Measurements from ENCODE around the gene PTGS1. TPM values are rescaled to one million over a fixed set of nuclear protein-coding genes. Genes with fewer than 3 reads are reported as not detected.

Gene PTGS1
- total RNA-seq, 1 experiment from 2014 or later, result not detected

GRCh38 chr9:122442568-122442967 is 71.7 kb downstream of the PTGS1 start:
- in situ Hi-C loops (cut with HindIII; ENCODE audit: low sequenced_read_pairs), result no loop called here
- no peak for DNase-seq (ENCODE audit: low spot score)

DNA sequence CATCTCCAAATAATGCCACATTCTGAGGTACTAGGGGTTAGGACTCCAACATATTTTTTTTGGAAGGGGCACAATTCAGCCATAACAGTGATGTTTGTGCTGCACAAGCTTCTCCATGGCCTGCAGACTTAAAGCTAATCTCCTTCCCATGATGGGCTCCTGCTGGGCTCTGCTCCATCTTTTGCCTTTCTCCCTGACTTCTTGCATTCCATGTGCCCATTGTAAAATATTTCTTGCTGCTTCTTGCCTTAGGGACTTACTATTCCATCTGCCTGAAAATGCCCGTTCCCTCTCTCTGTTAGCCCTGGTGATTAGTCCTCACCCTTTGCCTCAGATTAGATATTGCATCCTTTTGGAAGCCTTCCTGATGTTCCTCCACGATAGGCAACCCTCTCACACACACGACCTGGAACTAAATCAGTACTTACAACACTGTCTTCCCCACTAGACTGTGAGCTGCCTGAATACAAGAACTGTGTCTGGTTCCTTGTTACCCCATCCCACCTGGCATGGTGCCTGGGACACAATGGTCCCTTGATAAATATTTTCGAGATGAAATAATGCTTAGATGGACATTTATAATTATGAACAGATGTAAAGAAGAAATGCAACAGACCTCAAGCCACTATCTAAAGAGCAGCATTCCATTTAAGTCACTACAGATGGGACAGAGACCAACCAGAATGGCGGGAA is 73.4 kb downstream of the PTGS1 start:
- in situ Hi-C loops (cut with HindIII; ENCODE audit: low sequenced_read_pairs), result no loop called here
- DNase-seq (ENCODE audit: low spot score), result no peak

Other genes starting within 250 kb of the PTGS1 start
- 76.1 and 107 TPM in 2 replicates for gene NDUFA8, start 211.2 kb upstream of the PTGS1 start, total RNA-seq (2014; rRNA removed; shearing (Covaris generic))
- not detected in 2 replicates for gene MORN5, start 211.1 kb upstream of the PTGS1 start, total RNA-seq (2014; rRNA removed; shearing (Covaris generic))
- gene LHX6, start 142.1 kb upstream of the PTGS1 start, total RNA-seq (2014; rRNA removed; shearing (Covaris generic)), result 23.9 and 34.8 TPM in 2 replicates
- 15.7 and 22.4 TPM in 2 replicates for gene RBM18, start 106.2 kb upstream of the PTGS1 start, total RNA-seq (2014; rRNA removed; shearing (Covaris generic))
- 36.3 and 88.6 TPM in 2 replicates for gene MRRF, start 106.1 kb upstream of the PTGS1 start, total RNA-seq (2014; rRNA removed; shearing (Covaris generic))
- gene OR1J1, start 106.9 kb downstream of the PTGS1 start, total RNA-seq (2014; rRNA removed; shearing (Covaris generic)), result not detected in 2 replicates
- not detected in 2 replicates for gene OR1J2, start 139.8 kb downstream of the PTGS1 start, total RNA-seq (2014; rRNA removed; shearing (Covaris generic))
- not detected in 2 replicates for gene OR1J4, start 148.1 kb downstream of the PTGS1 start, total RNA-seq (2014; rRNA removed; shearing (Covaris generic))
- not detected in 2 replicates for gene OR1N1, start 156.3 kb downstream of the PTGS1 start, total RNA-seq (2014; rRNA removed; shearing (Covaris generic))
- not detected in 2 replicates for gene OR1N2, start 182.1 kb downstream of the PTGS1 start, total RNA-seq (2014; rRNA removed; shearing (Covaris generic))
- not detected in 2 replicates for gene OR1L8, start 212.4 kb downstream of the PTGS1 start, total RNA-seq (2014; rRNA removed; shearing (Covaris generic))
- not detected in 2 replicates for gene OR1Q1, start 243.7 kb downstream of the PTGS1 start, total RNA-seq (2014; rRNA removed; shearing (Covaris generic))